ENCODE measurements around the gene ACBD5. TPM values are rescaled to one million over a fixed set of nuclear protein-coding genes. Genes with fewer than 3 reads are reported as not detected.
"Not testable (repeated sequence)": the region's sequence is repeated elsewhere in the genome, so short reads cannot be mapped to it uniquely, and the experiment has no call there.

The ACBD5 gene
- total RNA-seq, 8 experiments from 2014 or later = 18.1 to 41.8 (median 30.5) TPM

- 44 to 100% (median 76%) methylated on average over 1 to 3 of the region's 4 CpGs; no CpG with 5 or more reads in 1 of the 10 experiments for WGBS, 10 experiments
- Histone ChIP-seq H3K4me3 (no peak overlapping the region), H3K27ac (no peak overlapping the region), H3K4me1 (replicated peaks in 1 of 2) (peaks cover 8 to 15% of the 10 kb centered on the region in 2 donors)
- in situ Hi-C loops (cut with MboI; ENCODE audit: low pct_unique_long_range_greater_than_20kb in 2 of 9, low sequenced_read_pairs in 9 of 9, unreplicated experiment in 9 of 9) = no loop called here
- ATAC-seq (replicated peaks in 6 of 8) = no peak
Measured at GRCh38 chr10:27248215-27248614, 7.6 kb upstream of the ACBD5 start.

GRCh38 chr10:27247441-27247840 lies 6.8 kb upstream of the ACBD5 start:
- 33 to 87% (median 68%) methylated on average over 2 to 3 of the region's 3 CpGs; no CpG with 5 or more reads in 6 of the 10 experiments for WGBS, 10 experiments
- no peak for ATAC-seq (replicated peaks in 6 of 8)
- in situ Hi-C loops (cut with MboI; ENCODE audit: low pct_unique_long_range_greater_than_20kb in 2 of 9, low sequenced_read_pairs in 9 of 9, unreplicated experiment in 9 of 9) = no loop called here
- H3K4me3 ChIP-seq = no peak overlapping the region
- peaks cover 8 to 17% of the 10 kb centered on the region in 2 donors for H3K4me1 ChIP-seq (replicated peaks in 1 of 2)
- H3K27ac ChIP-seq = no peak overlapping the region

- Histone ChIP-seq H3K4me3 (no peak overlapping the region), H3K27ac (no peak overlapping the region), H3K4me1 (replicated peaks in 1 of 2) (peaks cover 8 to 17% of the 10 kb centered on the region in 2 donors)
- in situ Hi-C loops (cut with MboI; ENCODE audit: low pct_unique_long_range_greater_than_20kb in 2 of 9, low sequenced_read_pairs in 9 of 9, unreplicated experiment in 9 of 9) = no loop called here
- no peak for ATAC-seq (replicated peaks in 6 of 8)
- WGBS, 10 experiments = 42 to 100% (median 90%) methylated on average over 1 to 5 of the region's 5 CpGs; no CpG with 5 or more reads in 2 of the 10 experiments
Measured at GRCh38 chr10:27247006-27247405, 6.4 kb upstream of the ACBD5 start.

GRCh38 chr10:27245836-27246235 lies 5.2 kb upstream of the ACBD5 start:
- in situ Hi-C loops (cut with MboI; ENCODE audit: low pct_unique_long_range_greater_than_20kb in 2 of 9, low sequenced_read_pairs in 9 of 9, unreplicated experiment in 9 of 9) = no loop called here
- H3K27ac ChIP-seq = no peak overlapping the region
- no peak overlapping the region for H3K4me3 ChIP-seq
- no peak for ATAC-seq (replicated peaks in 6 of 8)
- H3K4me1 ChIP-seq (replicated peaks in 1 of 2) = peaks cover 11 to 17% of the 10 kb centered on the region in 2 donors
- WGBS, 10 experiments = 11 to 84% (median 38%) methylated on average over 3 to 6 of the region's 11 CpGs; no CpG with 5 or more reads in 3 of the 10 experiments

- Histone ChIP-seq H3K27ac (no peak overlapping the region), H3K4me3 (no peak overlapping the region), H3K4me1 (replicated peaks in 1 of 2) (peaks cover 11 to 17% of the 10 kb centered on the region in 2 donors)
- in situ Hi-C loops (cut with MboI; ENCODE audit: low pct_unique_long_range_greater_than_20kb in 2 of 9, low sequenced_read_pairs in 9 of 9, unreplicated experiment in 9 of 9) = no loop called here
- WGBS, 10 experiments = 43 to 100% (median 100%) methylated on average over 1 of the region's 1 CpG; no CpG with 5 or more reads in 5 of the 10 experiments
- ATAC-seq (replicated peaks in 6 of 8) = no peak
Measured at GRCh38 chr10:27244976-27245375, 4.4 kb upstream of the ACBD5 start.

GRCh38 chr10:27242951-27243551 lies 2.5 kb upstream of the ACBD5 start:
- peak overlapping the region; percentile 87 to 97 for H3K27ac ChIP-seq
- 0 to 73% (median 40%) methylated on average over 1 to 5 of the region's 12 CpGs; no CpG with 5 or more reads in 3 of the 10 experiments for WGBS, 10 experiments
- H3K4me3 ChIP-seq = peak overlapping the region; percentile 48 to 73 (median 59)
- peaks cover 19 to 21% of the 10 kb centered on the region in 2 donors for H3K4me1 ChIP-seq (replicated peaks in 1 of 2)
- in situ Hi-C loops (cut with MboI; ENCODE audit: low pct_unique_long_range_greater_than_20kb in 2 of 9, low sequenced_read_pairs in 9 of 9, unreplicated experiment in 9 of 9) = no loop called here
- ATAC-seq (replicated peaks in 6 of 8) = peak in 7 of 8 experiments; percentile 6 to 57 (median 36)

- no peak for ATAC-seq (replicated peaks in 6 of 8)
- peak overlapping the region; percentile 87 to 97 for H3K27ac ChIP-seq
- peak overlapping the region; percentile 48 to 73 (median 59) for H3K4me3 ChIP-seq
- peaks cover 19% of the 10 kb centered on the region in 2 donors for H3K4me1 ChIP-seq (replicated peaks in 1 of 2)
- in situ Hi-C loops (cut with MboI; ENCODE audit: low pct_unique_long_range_greater_than_20kb in 2 of 9, low sequenced_read_pairs in 9 of 9, unreplicated experiment in 9 of 9) = no loop called here
- 0 to 20% (median 0%) methylated on average over 2 to 6 of the region's 6 CpGs; no CpG with 5 or more reads in 1 of the 10 experiments for WGBS, 10 experiments
Measured at GRCh38 chr10:27242473-27242950, 1.9 kb upstream of the ACBD5 start.

- in situ Hi-C loops (cut with MboI; ENCODE audit: low pct_unique_long_range_greater_than_20kb in 2 of 9, low sequenced_read_pairs in 9 of 9, unreplicated experiment in 9 of 9) = no loop called here
- 0 to 4% (median 2%) methylated on average over 4 to 40 of the region's 59 CpGs; no CpG with 5 or more reads in 2 of the 10 experiments for WGBS, 10 experiments
- H3K4me1 ChIP-seq (replicated peaks in 1 of 2) = peaks cover 19% of the 10 kb centered on the region in 2 donors
Measured at GRCh38 chr10:27241652-27242472, 1.3 kb upstream of the ACBD5 start.

GRCh38 chr10:27241010-27241651 lies 534 bp upstream of the ACBD5 start:
- Histone ChIP-seq H3K27ac (peak overlapping the region; percentile 87 to 97), H3K4me1 (replicated peaks in 1 of 2) (peaks cover 17 to 19% of the 10 kb centered on the region in 2 donors), H3K4me3 (peak overlapping the region; percentile 48 to 73 (median 59))
- peak in 1 of 8 experiments; percentile 0 for ATAC-seq (replicated peaks in 6 of 8)
- in situ Hi-C loops (cut with MboI; ENCODE audit: low pct_unique_long_range_greater_than_20kb in 2 of 9, low sequenced_read_pairs in 9 of 9, unreplicated experiment in 9 of 9) = no loop called here
- 0 to 33% (median 3%) methylated on average over 1 to 8 of the region's 33 CpGs; no CpG with 5 or more reads in 4 of the 10 experiments for WGBS, 10 experiments

More at GRCh38 chr10:27241652-27242472, 1.3 kb upstream of the ACBD5 start:
- Histone ChIP-seq H3K27ac (peak overlapping the region; percentile 87 to 97), H3K4me3 (peak overlapping the region; percentile 48 to 73 (median 59))
- ATAC-seq (replicated peaks in 6 of 8) = peak; percentile 73 to 88 (median 80)

- ATAC-seq (replicated peaks in 6 of 8); H3K4me3 ChIP-seq; H3K27ac ChIP-seq; in situ Hi-C loops (cut with MboI; ENCODE audit: low pct_unique_long_range_greater_than_20kb in 2 of 9, low sequenced_read_pairs in 9 of 9, unreplicated experiment in 9 of 9): not testable (repeated sequence)
- WGBS, 10 experiments = 90 to 100% (median 99%) methylated on average over 1 to 6 of the region's 8 CpGs; no CpG with 5 or more reads in 2 of the 10 experiments
- peaks cover 5 to 11% of the 10 kb centered on the region in 2 donors for H3K4me1 ChIP-seq (replicated peaks in 1 of 2)
Measured at GRCh38 chr10:27237531-27237930, 3.1 kb downstream of the ACBD5 start.

- 61 to 100% (median 91%) methylated on average over 1 to 8 of the region's 9 CpGs for WGBS, 10 experiments
- in situ Hi-C loops (cut with MboI; ENCODE audit: low pct_unique_long_range_greater_than_20kb in 2 of 9, low sequenced_read_pairs in 9 of 9, unreplicated experiment in 9 of 9); H3K27ac ChIP-seq; H3K4me3 ChIP-seq; ATAC-seq (replicated peaks in 6 of 8): not testable (repeated sequence)
- peaks cover 5 to 11% of the 10 kb centered on the region in 2 donors for H3K4me1 ChIP-seq (replicated peaks in 1 of 2)
Measured at GRCh38 chr10:27236589-27237128, 3.9 kb downstream of the ACBD5 start.

- in situ Hi-C loops (cut with MboI; ENCODE audit: low pct_unique_long_range_greater_than_20kb in 2 of 9, low sequenced_read_pairs in 9 of 9, unreplicated experiment in 9 of 9) = no loop called here
- Histone ChIP-seq H3K4me1 (replicated peaks in 1 of 2) (peaks cover 5 to 9% of the 10 kb centered on the region in 2 donors), H3K4me3 (no peak overlapping the region), H3K27ac (no peak overlapping the region)
- no peak for ATAC-seq (replicated peaks in 6 of 8)
- WGBS, 10 experiments = 67 to 100% (median 100%) methylated on average over 1 of the region's 1 CpG; no CpG with 5 or more reads in 1 of the 10 experiments
Measured at GRCh38 chr10:27235706-27236105, 4.9 kb downstream of the ACBD5 start.
